GM12878 (cell line): ENCODE measurements around the gene SLC25A51. TPM values are rescaled to one million over a fixed set of nuclear protein-coding genes. Genes with fewer than 3 reads are reported as not detected.
"Not testable (repeated sequence)": the region's sequence is repeated elsewhere in the genome, so short reads cannot be mapped to it uniquely, and the experiment has no call there.

Source experiments
- ATAC-seq: fragments of 200-7000 bp; cut with Tn5 transposase; 3 replicates; pipeline ENCODE4 v1.9.1; 2020; ENCODE audit warnings: mild to moderate bottlenecking, moderate library complexity
- BruUV-seq: library from RNA; stranded (reverse); fragments of 400-500 nt; replicated peaks from 2 replicates; lab custom pipeline; 2021; lab: Mats Ljungman, UMichigan
- CTCF ChIA-PET: fragments of 300-600 bp; sonication (Branson Sonifier 250); formaldehyde crosslinking; extraction: SDS; loops from one replicate; lab custom pipeline; 2021; ENCODE audit warnings: inconsistent platforms; lab: Yijun Ruan, JAX
- POLR2A ChIA-PET: fragments of 350-600 bp; formaldehyde crosslinking; extraction: SDS; loops from one replicate; lab custom pipeline; 2021; ENCODE audit warnings: inconsistent platforms; lab: Charles Lee
- RAD21 ChIA-PET: fragments of 300-600 bp; sonication (Branson Sonifier 250); formaldehyde crosslinking; loops from one replicate; lab custom pipeline; 2023; ENCODE audit warnings: antibody characterized with exemption; ENCODE audit not compliant: unreplicated experiment; lab: Charles Lee
- SMC1A ChIA-PET: fragments of 300-600 bp; sonication (Branson Sonifier 250); formaldehyde crosslinking; loops from one replicate; lab custom pipeline; 2023; ENCODE audit not compliant: unreplicated experiment, uncharacterized antibody; lab: Charles Lee
- DNase-seq: peaks from one replicate; pipeline ENCODE4 v3.0.0-alpha.2; 2011; ENCODE audit warnings: low read depth, low spot score
- FAIRE-seq: peaks from 3 replicates; lab custom pipeline; 2011; peaks lifted over from hg19 to GRCh38; lab: Jason Lieb, UNC
- H2AFZ ChIP-seq: 2 replicates; pipeline ENCODE4 v1.6.0; 2011; ENCODE audit warnings: low read depth, low read length, control low read depth; ENCODE audit not compliant: control insufficient read depth
- H3K27ac ChIP-seq: 2 replicates; pipeline ENCODE4 v1.5.1; 2011; ENCODE audit warnings: control low read depth; ENCODE audit not compliant: control insufficient read depth, insufficient read depth
- H3K27me3 ChIP-seq, 2 experiments: replicated peaks in 1 of 2; 2 replicates each; pipeline versions ENCODE4 v1.6.0 to v1.6.1; 2011; ENCODE audit warnings: low read length in 1 of 2; ENCODE audit not compliant: control insufficient read depth in 2 of 2, insufficient read depth in 2 of 2
- H3K36me3 ChIP-seq, 2 experiments: 2 replicates each; pipeline ENCODE4 v1.5.1; 2011; ENCODE audit warnings: low read length in 1 of 2; ENCODE audit not compliant: control insufficient read depth in 2 of 2, insufficient read depth in 2 of 2
- H3K4me1 ChIP-seq: 2 replicates; pipeline ENCODE4 v1.6.1; 2011; ENCODE audit warnings: mild to moderate bottlenecking, low read length, moderate library complexity, mixed read lengths; ENCODE audit not compliant: control insufficient read depth, insufficient read depth
- H3K4me2 ChIP-seq: 2 replicates; pipeline ENCODE4 v1.6.0; 2011; ENCODE audit warnings: control low read depth; ENCODE audit not compliant: control insufficient read depth, insufficient read depth
- H3K4me3 ChIP-seq: fragments of 200-600 bp; sonication (generic); 2 replicates; pipeline ENCODE4 v1.5.1; 2016
- H3K79me2 ChIP-seq: 2 replicates; pipeline ENCODE4 v1.6.0; 2011; ENCODE audit warnings: low read length; ENCODE audit not compliant: control insufficient read depth, insufficient read depth
- H3K9ac ChIP-seq: 2 replicates; pipeline ENCODE4 v1.8.0; 2011; ENCODE audit warnings: low read length, control low read depth, mixed read lengths; ENCODE audit not compliant: control insufficient read depth, insufficient read depth
- H3K9me3 ChIP-seq: replicated peaks from 3 replicates; pipeline ENCODE4 v1.5.1; 2011; ENCODE audit warnings: mild to moderate bottlenecking, low read length; ENCODE audit not compliant: control insufficient read depth, insufficient read depth
- H4K20me1 ChIP-seq: 2 replicates; pipeline ENCODE4 v1.6.0; 2011; ENCODE audit not compliant: control insufficient read depth, insufficient read depth
- CHD1 ChIP-seq: IDR thresholded peaks from 2 replicates; pipeline ENCODE4 v1.6.1; 2012; ENCODE audit warnings: low read depth, low read length, improper control_type of control experiment
- CHD2 ChIP-seq: IDR thresholded peaks from 2 replicates; pipeline ENCODE4 v1.6.1; 2011; ENCODE audit warnings: low read depth, low read length, improper control_type of control experiment, borderline replicate concordance
- MLLT1 ChIP-seq: fragments of 450-650 bp; IDR thresholded peaks from 2 replicates; pipeline ENCODE4 v1.6.1; 2016; ENCODE audit warnings: mild to moderate bottlenecking
- ZNF687 ChIP-seq: fragments of 450-650 bp; IDR thresholded peaks from 2 replicates; pipeline ENCODE4 v1.6.1; 2017; ENCODE audit warnings: mild to moderate bottlenecking, moderate library complexity
- ZSCAN29 ChIP-seq: fragments of 450-650 bp; IDR thresholded peaks from 2 replicates; pipeline ENCODE4 v1.6.1; 2017; ENCODE audit warnings: mild to moderate bottlenecking, moderate library complexity
- WGBS: methylation state at CpG from one replicate; pipeline ENCODE4 v1.1.6; 2016; ENCODE audit warnings: low lambda C conversion rate; ENCODE audit not compliant: insufficient replicate concordance, insufficient coverage; ENCODE audit errors: missing lambda C conversion rate; 5-methylcytosine and 5-hydroxymethylcytosine counted together
- in situ Hi-C: fragments of 300-500 bp; cut with MboI; formaldehyde crosslinking; loops from 9 replicates; pipeline ENCODE4 v1.14.3; 2018; ENCODE audit warnings: mixed read lengths
- intact Hi-C: fragments of 100-400 bp; cut with micrococcal nuclease; formaldehyde crosslinking; loops from one replicate; pipeline ENCODE4 v1.14.2; 2022; ENCODE audit not compliant: unreplicated experiment
- polyA plus RNA-seq, 11 experiments: library from polyadenylated mRNA; depleted of rRNA in 4 of 11; unstranded in 6 of 11; stranded (reverse) in 5 of 11; fragments of >200 nt; fragmentation: Nextera tagmentation in 4 of 11; fragmentation: Illumina TruSeq in 1 of 11; extraction: Ambion mirVana in 4 of 11; extraction: Trizol in 1 of 11; gene quantifications; 1 replicate in 1 of 11; 2 replicates in 10 of 11; pipeline versions ENCODE4 v1.2.1 to v1.2.3, GENCODE V29; 2011 to 2016; ENCODE audit warnings: inconsistent platforms in 2 of 11, missing spikeins in 2 of 11, low read depth in 1 of 11
- total RNA-seq, 4 experiments: library from RNA; depleted of rRNA in 3 of 4; stranded (reverse); fragments of >200 nt in 3 of 4; fragmentation: Illumina TruSeq in 1 of 4; extraction: Trizol in 1 of 4; gene quantifications; 2 replicates each; pipeline versions ENCODE4 v1.2.1 to v1.2.3, GENCODE V29; 2013 to 2021

The SLC25A51 gene
- total and polyA plus RNA-seq, 10 of the 15 experiments (the other 5 are each of a cell fraction or from before 2014, with no cell fraction given): 3.8 to 29.3 (median 13.2) TPM

- H3K27ac ChIP-seq: no peak overlapping the region
- no peak overlapping the region for H3K4me3 ChIP-seq
- H3K36me3 ChIP-seq: peaks cover 1 to 9% of the 10 kb centered on the region in 2 experiments; a peak in 3 of 4 replicates
- H2AFZ ChIP-seq: no peak overlapping the region
- intact Hi-C loops: no loop called here
- no peak for TF ChIP-seq ZNF687
- no peak for TF ChIP-seq CHD2
- no peak for TF ChIP-seq ZSCAN29
- no peak for TF ChIP-seq CHD1
- no peak for TF ChIP-seq MLLT1
- TF ChIP-seq, all 136 proteins: peak for 0
- Histone ChIP-seq H3K79me2 (no peaks in the 10 kb centered on the region), H3K9ac (no peak overlapping the region), H3K4me2 (no peak overlapping the region), H4K20me1 (no peaks in the 10 kb centered on the region), H3K4me1 (no peaks in the 10 kb centered on the region), H3K9me3 (no peaks in the 10 kb centered on the region), H3K27me3 (no peaks in the 10 kb centered on the region)
- FAIRE-seq (no peak), ATAC-seq (no peak), DNase-seq (no peak)
- ChIA-PET RAD21 (interaction anchor here (1.4 kb wide), 1 partner anchor 14 kb away, joined by 3 read pairs; no protein-coding TSS in a partner anchor), SMC1A (interaction anchor here (0.7 kb wide), 1 partner anchor 102 kb away, joined by 3 read pairs; no protein-coding TSS in a partner anchor), POLR2A (no interaction called here), CTCF (interaction anchor here (0.6 kb wide), 1 partner anchor 1674 kb away, joined by 3 read pairs; no protein-coding TSS in a partner anchor)
- in situ Hi-C loops: no loop called here
- BruUV-seq: no TSS peak
These were observed 14.4 kb downstream of the SLC25A51 start for GRCh38 chr9:37889536-37889935.

DNA sequence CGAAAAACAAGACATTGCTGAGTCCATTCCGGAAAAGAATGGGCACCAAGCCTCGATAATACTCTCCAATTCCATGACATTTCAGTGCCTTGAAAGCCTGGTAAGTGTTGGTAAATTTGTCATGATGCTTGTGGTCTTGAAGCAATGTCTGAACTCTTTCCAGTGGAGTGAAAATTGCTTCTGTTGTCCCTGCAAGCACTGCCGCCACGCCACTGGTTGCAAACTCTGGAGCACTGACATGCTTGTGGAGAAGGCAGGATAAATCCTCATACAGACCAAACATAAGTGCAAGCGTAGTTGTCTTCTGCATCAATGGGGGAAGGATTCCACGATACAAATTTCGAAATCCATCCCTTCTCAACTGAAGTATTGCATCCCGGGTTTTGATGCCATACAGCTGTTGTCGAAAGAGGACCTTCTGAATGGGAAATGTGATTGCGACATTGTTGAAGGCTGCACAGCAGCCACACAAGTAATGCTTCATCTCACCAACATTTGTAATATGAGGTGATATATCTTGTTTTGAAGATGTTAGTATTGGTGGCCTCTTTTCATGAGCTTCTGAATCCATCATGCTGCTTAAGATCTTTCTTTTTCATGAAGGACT is 15.8 kb downstream of the SLC25A51 start:
- H3K4me3 ChIP-seq, intact Hi-C loops, H2AFZ ChIP-seq, CTCF ChIA-PET, H4K20me1 ChIP-seq, SMC1A ChIA-PET, H3K9me3 ChIP-seq, H3K4me2 ChIP-seq, H3K9ac ChIP-seq, DNase-seq, FAIRE-seq, in situ Hi-C loops, H3K79me2 ChIP-seq, H3K36me3 ChIP-seq, RAD21 ChIA-PET, ATAC-seq, POLR2A ChIA-PET, H3K4me1 ChIP-seq, H3K27me3 ChIP-seq, H3K27ac ChIP-seq: not testable (repeated sequence)
- 95% methylated on average over 11 of the region's 11 CpGs for WGBS
- TSS peak; percentile 11 for BruUV-seq
